Fibroblast of lung (primary cell): ENCODE data around the gene EGFL6. TPM values are rescaled to one million over a fixed set of nuclear protein-coding genes. Genes with fewer than 3 reads are reported as not detected.

Experiments
- DNase-seq, 2 donors: peaks; one replicate each; pipeline versions ENCODE4 v3.0.0 to v3.0.0-alpha.2; 2010; ENCODE audit warnings: low read depth in 2 of 2
- H2AFZ ChIP-seq: 2 replicates; pipeline ENCODE4 v1.5.1; 2012; ENCODE audit warnings: low read length, control low read depth, inconsistent platforms
- H3K27ac ChIP-seq: 2 replicates; pipeline ENCODE4 v1.5.1; 2011; ENCODE audit warnings: low read length, control low read depth; ENCODE audit not compliant: insufficient read depth
- H3K27me3 ChIP-seq: 2 replicates; pipeline ENCODE4 v1.5.1; 2011; ENCODE audit warnings: mild to moderate bottlenecking, low read length; ENCODE audit not compliant: control insufficient read depth, insufficient read depth
- H3K36me3 ChIP-seq: 2 replicates; pipeline ENCODE4 v1.5.1; 2011; ENCODE audit warnings: low read length; ENCODE audit not compliant: control insufficient read depth, insufficient read depth
- H3K4me1 ChIP-seq: 2 replicates; pipeline ENCODE4 v1.5.1; 2011; ENCODE audit warnings: low read length; ENCODE audit not compliant: control insufficient read depth, insufficient read depth; ENCODE audit errors: extremely low read depth
- H3K4me2 ChIP-seq: 2 replicates; pipeline ENCODE4 v1.5.1; 2011; ENCODE audit warnings: low read length, control low read depth; ENCODE audit not compliant: insufficient read depth; ENCODE audit errors: extremely low read depth
- H3K4me3 ChIP-seq, 4 experiments: fragments of 200-600 bp in 1 of 4; sonication (generic) in 1 of 4; replicated peaks in 1 of 4; 2 replicates each; pipeline ENCODE4 v1.5.1; 2011 to 2016; ENCODE audit warnings: low read length in 4 of 4, low read depth in 3 of 4, mild to moderate bottlenecking in 3 of 4, control low read depth in 2 of 4, inconsistent platforms in 1 of 4, mixed read lengths in 1 of 4; ENCODE audit not compliant: insufficient read depth in 1 of 4; ENCODE audit errors: control extremely low read depth in 1 of 4
- H3K79me2 ChIP-seq: 2 replicates; pipeline ENCODE4 v1.5.1; 2012; ENCODE audit warnings: mild to moderate bottlenecking, low read length, inconsistent platforms; ENCODE audit not compliant: control insufficient read depth, insufficient read depth
- H3K9ac ChIP-seq: 2 replicates; pipeline ENCODE4 v1.5.1; 2011; ENCODE audit warnings: mild to moderate bottlenecking, low read length, control low read depth; ENCODE audit not compliant: insufficient read depth
- H3K9me3 ChIP-seq: 2 replicates; pipeline ENCODE4 v1.5.1; 2012; ENCODE audit warnings: low read depth, low read length; ENCODE audit not compliant: control insufficient read depth, insufficient read depth
- H4K20me1 ChIP-seq: 2 replicates; pipeline ENCODE4 v1.5.1; 2011; ENCODE audit warnings: low read length; ENCODE audit not compliant: control insufficient read depth, insufficient read depth; ENCODE audit errors: extremely low read depth
- CTCF ChIP-seq, 2 donors: IDR thresholded peaks in 1 of 2; conservative IDR thresholded peaks in 1 of 2; 1 replicate in 1 of 2; 2 replicates in 1 of 2; pipeline ENCODE4 v1.5.1; 2011 to 2012; ENCODE audit warnings: low read length in 2 of 2, control low read depth in 1 of 2, inconsistent platforms in 1 of 2, low read depth in 1 of 2, mild to moderate bottlenecking in 1 of 2
- EZH2 ChIP-seq: IDR thresholded peaks from 2 replicates; pipeline ENCODE4 v1.5.1; 2012; ENCODE audit warnings: low read length, control low read depth, mild to moderate bottlenecking; ENCODE audit errors: missing control alignments
- polyA plus RNA-seq, 2 donors: library from polyadenylated mRNA; depleted of rRNA in 1 of 2; stranded (reverse) in 1 of 2; unstranded in 1 of 2; fragments of >200 nt; gene quantifications; 2 replicates each; pipeline ENCODE4 v1.2.1, GENCODE V29; 2011 to 2012; ENCODE audit warnings: missing spikeins in 1 of 2
- total RNA-seq: library from RNA; depleted of rRNA; stranded (reverse); fragments of >200 nt; gene quantifications from 2 replicates; pipeline ENCODE4 v1.2.1, GENCODE V29; 2014

EGFL6 gene
- total and polyA plus RNA-seq, 2 donors (not counting 1 experiment from before 2014, with no cell fraction given): 0.17 to 0.32 TPM

GRCh38 chrX:13590207-13590606 is 20.8 kb downstream of the EGFL6 start:
- H3K4me3 ChIP-seq: no peak overlapping the region
- H3K4me1 ChIP-seq: no peaks in the 10 kb centered on the region
- H3K4me2 ChIP-seq: no peak overlapping the region
- no peaks in the 10 kb centered on the region for H3K79me2 ChIP-seq
- H3K9me3 ChIP-seq: no peaks in the 10 kb centered on the region
- no peaks in the 10 kb centered on the region for H3K36me3 ChIP-seq
- H4K20me1 ChIP-seq: no peaks in the 10 kb centered on the region
- H3K9ac ChIP-seq: no peak overlapping the region
- H2AFZ ChIP-seq: no peak overlapping the region
- no peak overlapping the region for H3K27ac ChIP-seq
- DNase-seq: no peak
- H3K27me3 ChIP-seq: no peaks in the 10 kb centered on the region
- TF ChIP-seq CTCF (conservative IDR thresholded peaks at IDR 0.05 in 1 of 2, IDR thresholded peaks at IDR 0.05 in 1 of 2; ENCODE audit: low read depth in 1 of 2, low read length in 2 of 2) (no peak), EZH2 (no peak)

- no peak overlapping the region for H3K4me3 ChIP-seq
These were observed 21.5 kb downstream of the EGFL6 start for GRCh38 chrX:13590914-13591313.

GRCh38 chrX:13597874-13598273 is 28.5 kb downstream of the EGFL6 start:
- no peaks in the 10 kb centered on the region for H3K9me3 ChIP-seq
- no peaks in the 10 kb centered on the region for H3K4me1 ChIP-seq
- H3K27me3 ChIP-seq: no peaks in the 10 kb centered on the region
- no peak overlapping the region for H3K27ac ChIP-seq
- H3K4me3 ChIP-seq: no peak overlapping the region
- TF ChIP-seq CTCF (conservative IDR thresholded peaks at IDR 0.05 in 1 of 2, IDR thresholded peaks at IDR 0.05 in 1 of 2; ENCODE audit: low read depth in 1 of 2, low read length in 2 of 2): no peak
- no peak for TF ChIP-seq EZH2
- H3K36me3 ChIP-seq: no peaks in the 10 kb centered on the region
- no peaks in the 10 kb centered on the region for H3K79me2 ChIP-seq
- H3K9ac ChIP-seq: no peak overlapping the region
- no peaks in the 10 kb centered on the region for H4K20me1 ChIP-seq
- H3K4me2 ChIP-seq: no peak overlapping the region
- DNase-seq: peak; percentile 3 to 88
- no peak overlapping the region for H2AFZ ChIP-seq

More at GRCh38 chrX:13590914-13591313, 21.5 kb downstream of the EGFL6 start:
- H3K27ac ChIP-seq: no peak overlapping the region
- H3K36me3 ChIP-seq: no peaks in the 10 kb centered on the region
- DNase-seq: no peak
- no peak overlapping the region for H2AFZ ChIP-seq
- H3K4me1 ChIP-seq: no peaks in the 10 kb centered on the region
- H3K4me2 ChIP-seq: no peak overlapping the region
- no peak for TF ChIP-seq CTCF (conservative IDR thresholded peaks at IDR 0.05 in 1 of 2, IDR thresholded peaks at IDR 0.05 in 1 of 2; ENCODE audit: low read depth in 1 of 2, low read length in 2 of 2)
- no peak for TF ChIP-seq EZH2
- H3K27me3 ChIP-seq: no peaks in the 10 kb centered on the region
- no peaks in the 10 kb centered on the region for H4K20me1 ChIP-seq
- no peaks in the 10 kb centered on the region for H3K79me2 ChIP-seq
- no peaks in the 10 kb centered on the region for H3K9me3 ChIP-seq
- no peak overlapping the region for H3K9ac ChIP-seq
